GM21786 (cell line): ENCODE results near the gene UXT.
A peak's percentile ranks its signal among the peaks of the same experiment; 100 is the strongest.

Experiments used
- ATAC-seq: cut with Tn5 transposase; IDR thresholded peaks from one replicate; pipeline ENCODE4 v1.9.1; 2021; ENCODE audit not compliant: unreplicated experiment

Gene UXT

DNA sequence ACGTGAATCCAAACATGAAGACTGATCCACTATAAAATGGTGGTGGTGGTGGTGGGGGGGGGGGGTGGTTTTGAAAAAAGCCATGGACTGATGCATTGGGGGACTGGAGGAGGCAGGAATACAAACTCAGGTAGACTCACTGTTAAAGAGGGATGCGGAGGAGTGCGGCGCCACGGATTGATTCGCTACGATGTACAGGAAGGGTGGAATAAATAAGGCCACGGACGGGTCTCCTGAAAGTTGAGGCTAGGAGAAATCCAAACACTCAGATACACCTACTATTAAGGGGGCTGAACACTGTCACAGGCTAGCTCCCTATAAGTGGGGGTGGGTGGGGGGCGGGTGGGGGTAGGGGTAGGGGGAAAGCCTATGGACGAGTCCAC is 9.2 kb downstream of the UXT start:
- no peak for ATAC-seq

- no peak for ATAC-seq
Observed at GRCh38 chrX:47649271-47649670, 9.7 kb downstream of the UXT start.

DNA sequence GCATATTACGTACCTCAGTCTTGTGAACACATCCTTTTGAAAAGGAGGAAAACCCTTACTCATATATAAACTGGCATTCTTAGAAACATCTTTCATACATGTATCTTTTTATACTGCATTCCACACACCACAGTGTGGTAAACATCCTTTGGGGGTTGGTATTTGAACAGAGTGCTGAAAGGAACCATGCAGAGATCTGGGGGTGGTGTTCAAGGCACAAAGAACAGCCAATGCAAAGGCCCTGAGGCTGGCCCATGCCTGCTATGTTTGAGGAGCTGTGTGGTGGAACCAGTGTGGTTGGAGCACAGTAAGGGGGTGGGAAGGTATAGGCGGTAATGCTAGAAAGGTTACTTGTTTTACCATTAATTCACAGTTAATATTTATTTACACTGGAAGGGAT is 10.6 kb downstream of the UXT start:
- ATAC-seq, result no peak

GRCh38 chrX:47646636-47647035 is 12.3 kb downstream of the UXT start:
- no peak for ATAC-seq

GRCh38 chrX:47645530-47645929 is 13.4 kb downstream of the UXT start:
- ATAC-seq, result no peak

DNA sequence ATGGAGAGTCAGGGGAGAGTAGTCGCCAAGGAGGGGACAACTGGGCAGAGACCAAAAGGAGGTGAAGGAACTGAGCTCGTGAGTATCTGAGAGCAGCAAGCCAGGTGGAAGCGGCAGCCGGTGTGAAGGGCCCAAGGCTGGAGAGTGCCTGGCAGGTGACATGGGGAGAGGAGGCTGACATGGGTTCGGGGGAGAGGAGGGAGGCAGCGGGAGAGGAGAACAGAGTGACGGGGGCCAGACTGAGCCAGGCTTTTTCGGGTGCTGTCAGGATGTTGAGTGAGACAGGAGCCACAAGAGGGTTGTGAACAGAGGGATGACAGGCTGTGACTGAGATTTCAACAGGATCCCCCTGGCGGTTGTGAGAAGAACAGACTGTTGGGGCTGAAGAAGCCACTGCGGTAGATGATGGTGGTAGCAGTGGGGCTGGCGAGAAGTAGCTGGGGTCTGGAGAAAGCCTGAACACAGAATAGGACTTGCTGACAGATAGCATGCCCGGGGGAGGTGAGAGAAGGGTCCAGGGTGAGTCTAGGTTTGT is 14.4 kb downstream of the UXT start:
- no peak for ATAC-seq

GRCh38 chrX:47643926-47644325 is 15.1 kb downstream of the UXT start:
- no peak for ATAC-seq

DNA sequence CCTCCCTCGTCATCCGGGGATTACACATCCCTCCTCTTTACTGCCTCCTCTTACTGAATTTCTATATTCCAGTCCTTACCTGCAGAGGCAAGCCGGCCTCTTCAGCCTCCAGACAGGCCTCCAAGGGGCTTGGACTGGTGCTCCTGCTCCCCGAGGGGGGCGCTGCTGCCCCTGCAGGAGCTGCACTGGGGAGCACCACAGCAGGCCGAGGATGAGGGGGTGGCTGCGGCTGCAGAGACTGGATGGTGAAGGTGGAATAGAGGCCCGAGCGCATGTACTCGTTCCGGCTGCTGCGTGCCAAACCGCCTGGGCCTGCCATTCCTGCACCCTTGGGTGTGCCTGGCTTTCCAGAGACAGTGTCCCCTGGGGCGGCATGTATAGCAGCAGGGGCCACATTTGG is 20.2 kb downstream of the UXT start:
- no peak for ATAC-seq

DNA sequence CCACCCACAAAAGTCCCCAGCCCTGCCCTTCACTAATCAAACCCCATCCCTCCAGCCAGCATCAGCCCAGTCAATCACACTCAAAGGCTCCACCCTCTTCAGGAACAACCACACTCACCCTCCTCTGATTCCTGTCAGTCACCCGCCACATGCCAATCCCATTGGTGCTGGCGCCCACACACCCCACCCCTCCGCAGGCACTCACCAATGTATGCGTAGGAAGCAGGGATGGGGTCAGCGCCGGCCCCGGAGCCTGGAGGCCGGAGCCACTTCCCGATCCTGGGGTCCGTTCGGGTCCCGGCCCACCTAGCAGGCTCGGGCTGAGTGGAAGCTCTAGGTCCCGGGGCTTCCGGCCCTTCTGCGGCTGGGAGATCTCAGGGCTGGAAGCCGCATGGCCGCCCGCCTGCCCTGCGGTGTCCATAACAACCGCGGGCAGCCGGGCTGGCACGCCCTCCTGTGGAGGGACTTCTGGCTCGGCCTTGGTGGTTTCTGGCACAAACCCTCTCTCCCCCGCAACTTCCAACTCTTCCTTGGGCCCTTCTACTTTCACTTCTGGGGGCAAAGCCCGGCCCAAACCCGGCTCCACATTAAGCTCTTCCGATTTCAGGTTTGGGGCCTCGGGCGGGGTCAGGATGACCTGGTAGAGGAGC is 21.3 kb downstream of the UXT start:
- ATAC-seq, result peak; percentile 80

GRCh38 chrX:47634871-47635575 is 24.0 kb downstream of the UXT start:
- ATAC-seq, result no peak

DNA sequence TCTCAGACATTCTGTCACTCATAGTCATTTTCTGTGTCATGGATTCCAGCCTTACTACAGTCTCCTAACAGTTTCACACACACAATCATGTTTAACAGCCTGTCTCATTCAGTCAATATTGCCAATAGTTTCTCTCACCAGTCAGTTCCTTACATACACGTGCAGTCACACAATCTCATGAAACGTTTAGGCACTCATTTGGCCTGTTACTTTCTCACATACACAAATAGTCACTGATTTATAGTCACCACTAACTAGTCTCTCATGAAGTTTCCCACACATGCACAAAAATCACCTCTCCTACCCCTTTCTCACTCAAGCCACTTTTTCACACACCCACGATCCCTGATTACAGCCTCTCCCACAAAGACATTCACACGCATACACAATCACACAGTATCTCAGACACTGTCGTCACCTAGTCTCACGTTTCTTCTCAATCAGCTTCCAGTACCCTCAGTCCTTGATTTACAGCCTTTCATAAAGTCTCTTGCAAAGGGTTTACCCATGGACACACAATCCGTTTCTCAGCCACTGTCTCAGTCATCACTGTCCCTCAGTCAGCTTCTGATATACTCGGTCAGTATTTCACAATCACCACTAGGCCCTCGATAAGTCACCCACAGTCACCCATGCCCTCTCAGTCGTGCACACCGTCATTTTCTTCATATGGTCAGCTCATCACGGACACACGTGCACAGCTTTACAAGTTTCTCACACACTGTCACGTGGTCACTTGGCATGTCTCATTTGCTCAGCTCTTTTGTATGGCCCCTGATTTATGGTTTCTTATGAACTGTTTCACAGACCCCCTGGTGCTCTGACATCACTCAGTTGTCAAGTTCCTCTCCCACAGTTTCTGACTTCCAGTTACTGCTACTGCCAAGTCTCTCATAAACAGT is 25.0 kb downstream of the UXT start:
- ATAC-seq, result no peak

DNA sequence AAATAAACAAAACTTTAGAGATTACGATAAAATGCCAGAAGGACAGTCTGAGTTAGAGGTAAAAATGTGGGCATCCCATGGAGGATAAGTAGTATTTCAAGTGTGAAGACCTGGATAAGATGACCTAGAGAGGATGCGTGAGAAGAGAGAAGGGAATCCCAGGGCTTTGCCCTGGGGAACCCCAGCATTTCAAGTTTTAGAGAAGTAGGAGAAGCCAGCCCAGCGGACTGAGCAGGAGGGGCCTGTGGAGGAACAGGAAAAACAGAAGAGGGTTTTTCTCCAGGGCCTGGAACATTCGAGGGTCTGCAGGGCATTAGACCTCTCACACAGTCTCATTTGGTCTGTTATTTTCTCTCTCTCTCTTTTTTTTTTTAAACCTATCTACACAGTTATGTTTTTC is 26.3 kb downstream of the UXT start:
- no peak for ATAC-seq

DNA sequence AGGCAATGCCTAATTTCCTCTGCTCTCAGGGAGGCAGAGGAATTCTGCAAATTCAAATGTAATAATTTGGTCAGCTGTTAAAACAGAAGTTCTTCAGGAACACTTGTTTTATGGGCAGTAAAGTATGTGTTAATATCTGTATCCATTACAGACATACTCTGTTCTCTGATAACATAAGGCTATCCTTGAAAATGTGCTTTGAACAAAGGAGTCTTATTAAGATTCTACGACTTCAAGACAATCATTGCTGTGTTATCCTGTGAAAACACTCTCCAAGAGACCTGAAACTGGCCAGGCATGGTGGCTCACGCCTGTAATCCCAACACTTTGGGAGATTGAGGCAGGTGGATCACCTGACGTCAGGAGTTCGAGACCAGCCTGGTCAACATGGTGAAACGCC is 27.3 kb downstream of the UXT start:
- ATAC-seq, result no peak

DNA sequence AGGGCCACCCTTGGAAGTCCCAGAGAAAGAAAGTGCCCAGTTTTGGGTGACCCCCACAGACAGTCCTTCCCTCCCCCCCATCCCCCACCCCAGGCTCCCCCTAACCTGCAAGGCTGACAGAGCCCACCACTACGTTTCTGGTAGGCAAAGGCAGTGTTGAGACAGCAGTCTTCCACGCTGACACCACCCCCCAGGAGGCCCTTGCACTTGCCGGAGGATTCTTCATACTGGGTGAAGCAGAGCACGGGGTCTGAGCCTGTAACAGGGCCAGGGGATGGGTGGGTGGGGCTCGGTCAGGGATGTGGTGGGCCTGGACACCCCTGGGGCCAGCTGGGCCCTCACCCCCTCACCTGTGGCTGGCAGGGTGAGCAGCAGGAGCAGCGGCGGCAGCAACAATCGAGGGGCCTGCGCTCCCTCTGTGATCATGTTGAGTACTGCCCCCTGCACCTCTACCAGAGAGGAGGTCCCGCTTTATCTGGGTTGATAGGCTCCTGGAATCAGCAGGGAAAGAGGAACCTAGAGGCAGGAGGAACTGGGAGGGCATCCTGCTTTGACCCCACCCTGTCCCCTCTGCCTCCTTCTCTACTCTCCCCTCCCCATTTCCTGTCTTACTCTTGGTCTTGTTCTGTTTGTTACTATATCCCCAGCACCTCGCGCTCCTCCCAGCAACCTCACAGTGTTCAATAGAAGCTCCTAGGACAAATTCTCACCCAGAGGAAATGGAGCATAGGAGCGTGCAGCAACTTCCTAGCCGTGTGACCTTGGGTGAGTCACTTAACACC is 29.4 kb downstream of the UXT start, which contains the start of gene CFP:
CFP (minus strand) TSS at position 512 of the 782 bp plus-strand sequence; CDS start at position 426, 86 bp downstream.
- ATAC-seq, result no peak

GRCh38 chrX:47628982-47629381 is 30.0 kb downstream of the UXT start:
- ATAC-seq, result no peak

- ATAC-seq, result no peak
Observed at GRCh38 chrX:47625365-47625764, 33.6 kb downstream of the UXT start.

GRCh38 chrX:47623540-47624027 is 35.4 kb downstream of the UXT start:
- no peak for ATAC-seq

- no peak for ATAC-seq
Observed at GRCh38 chrX:47621851-47622250, 37.1 kb downstream of the UXT start.

GRCh38 chrX:47620303-47620685 is 38.7 kb downstream of the UXT start:
- ATAC-seq, result no peak

- no peak for ATAC-seq
Observed at GRCh38 chrX:47619486-47620302, 39.3 kb downstream of the UXT start, which contains the start of gene SYN1. SYN1 (minus strand) TSS chrX:47619857; CDS start chrX:47619728, 129 bp downstream.
